ENCODE results near the gene ANKRD1.

Gene ANKRD1

DNA sequence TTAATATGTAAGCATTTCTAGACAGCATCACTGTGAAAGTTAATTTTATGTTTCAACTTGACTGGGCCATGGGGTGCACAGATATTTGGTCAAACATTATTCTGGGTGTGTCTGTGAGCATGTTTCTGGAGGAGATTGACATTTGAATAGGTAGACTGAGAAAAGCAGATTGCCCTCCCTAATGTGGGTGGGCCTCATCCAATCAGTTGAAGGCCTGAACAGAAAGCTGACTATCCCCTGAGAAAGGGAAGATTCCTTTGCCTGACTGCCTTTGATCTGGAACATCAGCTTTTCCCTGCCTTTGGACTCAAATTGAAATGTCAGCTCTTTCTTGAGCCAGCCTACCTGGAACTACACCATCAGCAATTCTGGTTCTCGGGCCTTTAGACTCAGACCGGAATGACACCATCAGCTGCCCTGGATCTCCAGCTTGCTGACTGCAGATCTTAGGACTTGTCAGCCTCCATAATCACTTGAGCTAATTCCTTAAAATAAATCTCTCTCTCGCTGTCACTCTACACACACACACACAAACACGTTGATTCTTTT, 54.8 kb downstream of the ANKRD1 start:
- Histone ChIP-seq H3K36me3 (replicated peaks) (no peaks in the 10 kb centered on the region), H3K27ac (no peak overlapping the region), H3K27me3 (replicated peaks) (no peaks in the 10 kb centered on the region), H3K4me3 (ENCODE audit: low read depth, low read length) (no peak overlapping the region)
- DNase-seq: no peak
- TF ChIP-seq, protein P1, sequence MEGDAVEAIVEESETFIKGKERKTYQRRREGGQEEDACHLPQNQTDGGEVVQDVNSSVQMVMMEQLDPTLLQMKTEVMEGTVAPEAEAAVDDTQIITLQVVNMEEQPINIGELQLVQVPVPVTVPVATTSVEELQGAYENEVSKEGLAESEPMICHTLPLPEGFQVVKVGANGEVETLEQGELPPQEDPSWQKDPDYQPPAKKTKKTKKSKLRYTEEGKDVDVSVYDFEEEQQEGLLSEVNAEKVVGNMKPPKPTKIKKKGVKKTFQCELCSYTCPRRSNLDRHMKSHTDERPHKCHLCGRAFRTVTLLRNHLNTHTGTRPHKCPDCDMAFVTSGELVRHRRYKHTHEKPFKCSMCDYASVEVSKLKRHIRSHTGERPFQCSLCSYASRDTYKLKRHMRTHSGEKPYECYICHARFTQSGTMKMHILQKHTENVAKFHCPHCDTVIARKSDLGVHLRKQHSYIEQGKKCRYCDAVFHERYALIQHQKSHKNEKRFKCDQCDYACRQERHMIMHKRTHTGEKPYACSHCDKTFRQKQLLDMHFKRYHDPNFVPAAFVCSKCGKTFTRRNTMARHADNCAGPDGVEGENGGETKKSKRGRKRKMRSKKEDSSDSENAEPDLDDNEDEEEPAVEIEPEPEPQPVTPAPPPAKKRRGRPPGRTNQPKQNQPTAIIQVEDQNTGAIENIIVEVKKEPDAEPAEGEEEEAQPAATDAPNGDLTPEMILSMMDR (IDR thresholded peaks at IDR 0.05; ENCODE audit: low read depth, low read length, missing control alignments): no peak
- in situ Hi-C loops (cut with HindIII; ENCODE audit: low pct_ligation_motif_present, low sequenced_read_pairs): loop anchor here (25.0 kb wide), 1 partner anchor 104 kb away; no protein-coding TSS in a partner anchor

DNA sequence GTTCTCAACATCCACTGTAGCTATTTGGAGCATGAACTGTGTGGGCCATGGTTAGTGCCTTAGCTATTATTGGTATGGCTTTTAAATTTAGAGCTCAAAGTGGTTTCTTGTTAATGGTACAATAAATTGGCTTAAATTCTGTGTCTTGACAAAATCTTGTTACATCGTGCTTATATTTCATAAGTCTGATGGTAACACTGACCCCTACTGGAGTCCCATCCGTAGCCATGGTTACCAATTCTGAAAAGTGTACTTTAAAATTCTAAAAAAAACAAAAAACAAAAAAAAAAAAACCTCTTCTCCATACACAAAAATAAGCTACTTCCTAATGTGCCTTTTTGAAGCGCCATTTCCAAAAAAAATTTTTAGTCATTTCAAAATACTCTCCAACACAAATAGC, 55.5 kb downstream of the ANKRD1 start:
- Histone ChIP-seq H3K27ac (no peak overlapping the region), H3K36me3 (replicated peaks) (no peaks in the 10 kb centered on the region), H3K4me3 (ENCODE audit: low read depth, low read length) (no peak overlapping the region), H3K27me3 (replicated peaks) (no peaks in the 10 kb centered on the region)
- peak; percentile 43 for DNase-seq
- TF ChIP-seq, protein P1 (IDR thresholded peaks at IDR 0.05; ENCODE audit: low read depth, low read length, missing control alignments): peak; percentile 59
- in situ Hi-C loops (cut with HindIII; ENCODE audit: low pct_ligation_motif_present, low sequenced_read_pairs): loop anchor here (25.0 kb wide), 1 partner anchor 103 kb away; no protein-coding TSS in a partner anchor

DNA sequence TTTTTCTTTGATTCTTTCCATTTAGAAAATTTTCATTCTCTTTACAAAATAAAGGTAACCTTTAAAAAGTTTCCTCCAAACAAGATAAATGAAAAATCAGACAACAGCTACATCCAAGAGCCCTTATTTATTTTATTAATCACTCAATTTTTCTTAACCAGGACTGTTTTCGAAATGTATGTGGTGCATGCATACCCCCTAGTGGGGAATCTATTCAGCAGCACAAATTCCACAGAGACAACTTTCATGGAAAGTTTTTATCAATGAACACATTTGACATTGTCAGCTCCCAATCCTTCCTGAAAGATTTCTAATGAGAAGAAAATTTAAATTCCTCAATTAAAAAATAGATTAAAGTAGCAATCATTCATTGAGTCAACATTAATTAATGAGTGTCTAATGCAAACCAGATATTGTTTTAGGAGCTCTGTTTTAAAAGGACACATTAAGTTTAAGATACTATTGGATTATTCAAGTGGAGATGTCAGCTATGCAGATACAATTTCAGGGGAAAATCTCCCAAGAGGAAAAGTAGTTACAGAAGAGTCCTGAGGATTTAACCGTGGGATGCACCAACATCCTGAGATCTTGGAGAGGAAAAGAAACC, 57.9 kb downstream of the ANKRD1 start:
- TF ChIP-seq, protein P1 (IDR thresholded peaks at IDR 0.05; ENCODE audit: low read depth, low read length, missing control alignments): peak; percentile 72
- H3K4me3 ChIP-seq (ENCODE audit: low read depth, low read length): no peak overlapping the region
- H3K27ac ChIP-seq: no peak overlapping the region
- peak; percentile 35 for DNase-seq
- no peaks in the 10 kb centered on the region for H3K36me3 ChIP-seq (replicated peaks)
- in situ Hi-C loops (cut with HindIII; ENCODE audit: low pct_ligation_motif_present, low sequenced_read_pairs): loop anchor here (25.0 kb wide), 1 partner anchor 101 kb away; no protein-coding TSS in a partner anchor
- H3K27me3 ChIP-seq (replicated peaks): no peaks in the 10 kb centered on the region

All from brain microvascular endothelial cell (primary cell).